HG03135 (cell line): Measurements from ENCODE around the gene FGR.
"Not testable (repeated sequence)": the region's sequence is repeated elsewhere in the genome, so short reads cannot be mapped to it uniquely, and the experiment has no call there.

Experiments
- ATAC-seq: cut with Tn5 transposase; IDR thresholded peaks from one replicate; pipeline ENCODE4 v1.9.1; 2021; ENCODE audit warnings: mild to moderate bottlenecking, moderate library complexity; ENCODE audit not compliant: unreplicated experiment

Gene FGR

GRCh38 chr1:27634985-27635367 is at the start of gene FGR:
Gene FGR, minus strand, starts transcription at chr1:27635185. Its CDS starts 11,269 bp downstream, at chr1:27623916.
- ATAC-seq, result no peak

- ATAC-seq, result no peak
Observed at GRCh38 chr1:27684176-27684575, 49.2 kb upstream of the FGR start.

GRCh38 chr1:27682351-27682944 is 47.5 kb upstream of the FGR start:
- ATAC-seq, result no peak

GRCh38 chr1:27681580-27681979 is 46.6 kb upstream of the FGR start:
- not testable (repeated sequence) for ATAC-seq

GRCh38 chr1:27680225-27680791 is 45.3 kb upstream of the FGR start:
- not testable (repeated sequence) for ATAC-seq

- no peak for ATAC-seq
Observed at GRCh38 chr1:27678747-27679146, 43.8 kb upstream of the FGR start.

- no peak for ATAC-seq
Observed at GRCh38 chr1:27676410-27676809, 41.4 kb upstream of the FGR start.

GRCh38 chr1:27672750-27673112 is 37.7 kb upstream of the FGR start:
- no peak for ATAC-seq

GRCh38 chr1:27671964-27672749 is 37.2 kb upstream of the FGR start, which contains the start of gene IFI6:
Gene IFI6, minus strand, starts transcription at chr1:27672192. Its CDS starts 2,878 bp downstream, at chr1:27669314.
- ATAC-seq, result peak; percentile 84

GRCh38 chr1:27669876-27670275 is 34.9 kb upstream of the FGR start:
- ATAC-seq, result no peak

- ATAC-seq, result no peak
Observed at GRCh38 chr1:27668808-27669723, 34.1 kb upstream of the FGR start.

GRCh38 chr1:27668121-27668807 is 33.3 kb upstream of the FGR start:
- ATAC-seq, result no peak

GRCh38 chr1:27666791-27667254 is 31.8 kb upstream of the FGR start:
- ATAC-seq, result no peak

GRCh38 chr1:27666294-27666693 is 31.3 kb upstream of the FGR start:
- ATAC-seq, result no peak

- ATAC-seq, result no peak
Observed at GRCh38 chr1:27665016-27665651, 30.1 kb upstream of the FGR start.

GRCh38 chr1:27664291-27664690 is 29.3 kb upstream of the FGR start:
- ATAC-seq, result no peak

- peak; percentile 42 for ATAC-seq
Observed at GRCh38 chr1:27662707-27663393, 27.9 kb upstream of the FGR start.

GRCh38 chr1:27662261-27662660 is 27.3 kb upstream of the FGR start:
- no peak for ATAC-seq

- no peak for ATAC-seq
Observed at GRCh38 chr1:27661412-27662075, 26.6 kb upstream of the FGR start.
